Lower leg skin (tissue), 3 donors: ENCODE data around the gene TULP4.

ENCODE experiments used
- CTCF ChIP-seq, 3 donors: fragments of 450-650 bp; IDR thresholded peaks; one replicate each; pipeline ENCODE4 v1.5.1; 2016; ENCODE audit warnings: antibody characterized with exemption in 3 of 3, mild to moderate bottlenecking in 3 of 3, moderate library complexity in 2 of 3
- POLR2A ChIP-seq, 2 donors: fragments of 450-650 bp; IDR thresholded peaks; one replicate each; pipeline ENCODE4 v1.6.1; 2016 to 2017; ENCODE audit warnings: antibody characterized with exemption in 2 of 2, mild to moderate bottlenecking in 1 of 2, moderate library complexity in 1 of 2

GRCh38 chr6:158487495-158487894 lies 175.2 kb downstream of the TULP4 start:
- TF ChIP-seq CTCF (IDR thresholded peaks at IDR 0.05) (no peak), POLR2A (IDR thresholded peaks at IDR 0.05) (no peak)
